ENCODE measurements around the gene HEPACAM2.

HEPACAM2 gene

GRCh38 chr7:93164766-93165165 lies 61.5 kb downstream of the HEPACAM2 start:
- DNase-seq (ENCODE audit: insufficient read length, low spot score) (no peak), FAIRE-seq (no peak)
- TF ChIP-seq CTCF (IDR thresholded peaks at IDR 0.05; ENCODE audit: insufficient read depth, missing control alignments) = no peak

DNA sequence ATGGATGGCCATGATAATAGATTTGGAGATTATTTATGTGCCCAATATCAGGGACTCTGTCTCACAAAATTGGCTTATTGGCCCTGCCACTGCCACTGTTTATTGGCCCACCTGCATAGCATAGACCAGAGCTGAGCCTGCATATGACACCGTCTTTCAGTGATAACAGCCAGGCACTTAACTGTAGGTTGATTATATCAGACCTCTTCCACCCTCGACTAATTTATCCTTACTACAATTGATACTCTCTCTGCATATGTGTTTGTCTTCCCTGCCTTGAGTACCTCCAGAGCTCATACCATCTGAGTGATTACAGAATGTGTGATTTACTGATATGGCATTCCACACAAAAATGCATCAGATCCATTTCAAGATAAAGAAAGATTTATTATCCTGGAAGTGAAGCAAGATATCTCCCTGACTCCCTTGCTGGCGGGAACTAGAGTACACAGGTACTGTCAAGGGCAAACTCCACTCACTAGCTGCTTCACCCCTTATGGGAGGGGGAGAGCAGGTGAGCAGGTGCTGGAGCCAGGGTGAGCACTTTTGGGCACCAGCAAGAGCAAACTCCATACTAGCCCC lies 65.0 kb downstream of the HEPACAM2 start:
- DNase-seq (ENCODE audit: insufficient read length, low spot score) (no peak), FAIRE-seq (no peak)
- no peak for TF ChIP-seq CTCF (IDR thresholded peaks at IDR 0.05; ENCODE audit: insufficient read depth, missing control alignments)

DNA sequence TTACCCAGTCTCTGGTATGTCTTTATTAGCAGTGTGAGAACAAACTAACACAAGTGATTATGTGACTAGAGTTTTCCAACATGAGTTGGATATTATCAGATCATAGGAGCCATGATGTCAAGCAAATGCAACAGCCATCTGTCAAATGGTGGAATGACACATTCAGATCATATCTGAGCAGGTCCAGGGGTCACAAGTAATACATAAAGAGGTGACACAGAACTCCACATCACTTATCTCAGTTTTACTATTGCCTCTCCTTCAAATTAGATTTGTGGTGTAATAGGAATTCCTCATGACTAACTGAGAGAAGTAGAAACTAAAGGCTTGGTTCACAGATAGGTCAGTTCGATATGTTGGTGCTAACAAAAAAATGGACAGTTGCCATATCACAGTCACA lies 65.9 kb downstream of the HEPACAM2 start:
- no peak for FAIRE-seq

DNA sequence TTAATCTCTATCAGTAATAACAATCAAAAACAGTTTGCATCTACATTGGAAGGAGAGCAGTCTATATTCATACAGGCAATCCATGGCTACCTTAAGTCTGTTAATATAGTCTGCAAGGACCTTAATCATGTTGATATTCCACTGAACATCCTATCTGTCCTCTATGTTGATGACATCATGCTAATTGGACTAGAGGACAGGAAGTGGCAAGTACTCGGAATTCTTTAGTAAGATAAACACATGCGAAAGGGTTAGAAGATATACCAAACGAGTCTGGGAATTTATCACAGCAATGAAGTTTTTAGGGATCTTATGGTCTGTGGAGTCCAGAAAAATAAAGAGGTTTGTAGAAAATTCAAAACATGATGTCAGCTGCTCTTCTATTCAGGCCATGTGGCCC lies 66.8 kb downstream of the HEPACAM2 start:
- FAIRE-seq (no peak), DNase-seq (ENCODE audit: insufficient read length, low spot score) (no peak)
- TF ChIP-seq CTCF (IDR thresholded peaks at IDR 0.05; ENCODE audit: insufficient read depth, missing control alignments) = no peak

More for the DNA sequence above, 65.9 kb downstream of the HEPACAM2 start:
- DNase-seq (ENCODE audit: insufficient read length, low spot score) = no peak
- TF ChIP-seq CTCF (IDR thresholded peaks at IDR 0.05; ENCODE audit: insufficient read depth, missing control alignments) = no peak

- no peak for FAIRE-seq
- no peak for DNase-seq (ENCODE audit: insufficient read length, low spot score)
- no peak for TF ChIP-seq CTCF (IDR thresholded peaks at IDR 0.05; ENCODE audit: insufficient read depth, missing control alignments)
These were observed 69.4 kb downstream of the HEPACAM2 start for GRCh38 chr7:93156884-93157283.

DNA sequence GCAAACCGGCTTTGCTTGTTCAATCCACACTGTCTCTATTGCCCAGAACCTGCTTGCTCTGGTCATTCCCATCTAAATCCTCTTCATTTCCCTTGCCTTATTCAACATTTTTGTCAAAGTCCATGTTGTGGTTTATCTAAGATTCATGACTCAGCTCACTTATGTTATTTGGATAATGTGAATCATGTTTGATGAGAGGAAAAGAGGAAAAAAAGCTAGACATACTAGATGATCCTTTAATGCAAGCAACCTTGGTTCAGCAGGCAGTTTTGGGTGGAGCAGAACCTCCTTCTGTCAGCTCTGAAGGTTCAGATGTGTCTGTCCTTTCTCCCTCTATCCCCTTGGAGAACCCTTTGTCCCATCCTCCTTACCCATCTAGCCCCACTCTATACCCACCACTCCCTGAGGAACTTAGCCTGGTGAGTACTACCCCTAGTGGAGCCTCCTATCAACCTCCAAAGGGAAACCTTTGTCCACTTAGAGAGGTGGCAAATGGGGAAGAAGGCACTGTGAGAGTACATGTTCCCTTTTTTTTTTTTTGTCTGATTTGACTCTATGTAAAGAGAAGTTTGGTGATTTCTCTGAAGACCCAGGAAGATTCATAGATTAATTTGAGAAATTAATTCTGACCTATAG lies 76.0 kb downstream of the HEPACAM2 start:
- no peak for DNase-seq (ENCODE audit: insufficient read length, low spot score)
- TF ChIP-seq CTCF (IDR thresholded peaks at IDR 0.05; ENCODE audit: insufficient read depth, missing control alignments) = no peak
- no peak for FAIRE-seq

DNA sequence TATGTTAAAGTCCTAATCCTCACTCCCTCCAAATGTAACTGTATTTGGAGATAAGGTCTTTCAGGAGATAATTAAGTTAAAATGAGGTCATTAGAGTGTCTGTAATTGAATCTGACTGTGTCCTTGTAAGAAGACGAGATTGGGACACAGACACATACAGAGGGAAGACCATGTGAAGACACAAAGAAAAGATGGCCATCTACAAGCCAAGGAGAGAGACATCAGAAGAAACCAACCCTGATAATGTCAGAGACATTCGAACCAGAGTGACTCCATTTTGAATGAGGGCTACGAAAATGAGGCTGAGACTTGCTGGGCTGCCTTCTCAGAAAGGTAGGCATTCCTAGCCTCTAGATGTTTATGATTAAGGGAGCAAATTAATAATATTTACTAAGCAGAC lies 77.5 kb downstream of the HEPACAM2 start:
- no peak for DNase-seq (ENCODE audit: insufficient read length, low spot score)
- TF ChIP-seq CTCF (IDR thresholded peaks at IDR 0.05; ENCODE audit: insufficient read depth, missing control alignments) = no peak
- no peak for FAIRE-seq

Measured in D721Med (cell line).